ENCODE measurements around the gene ERBB3.

GRCh38 chr12:56121204-56121870, 41.4 kb downstream of the ERBB3 start:
- no peak for TF ChIP-seq POLR2A (IDR thresholded peaks at IDR 0.05)
- TF ChIP-seq CTCF (IDR thresholded peaks at IDR 0.05) = no peak
